ENCODE data around the gene OR4D9. TPM values are rescaled to one million over a fixed set of nuclear protein-coding genes. Genes with fewer than 3 reads are reported as not detected.

OR4D9 gene
- not detected in 2 replicates for total RNA-seq

DNA sequence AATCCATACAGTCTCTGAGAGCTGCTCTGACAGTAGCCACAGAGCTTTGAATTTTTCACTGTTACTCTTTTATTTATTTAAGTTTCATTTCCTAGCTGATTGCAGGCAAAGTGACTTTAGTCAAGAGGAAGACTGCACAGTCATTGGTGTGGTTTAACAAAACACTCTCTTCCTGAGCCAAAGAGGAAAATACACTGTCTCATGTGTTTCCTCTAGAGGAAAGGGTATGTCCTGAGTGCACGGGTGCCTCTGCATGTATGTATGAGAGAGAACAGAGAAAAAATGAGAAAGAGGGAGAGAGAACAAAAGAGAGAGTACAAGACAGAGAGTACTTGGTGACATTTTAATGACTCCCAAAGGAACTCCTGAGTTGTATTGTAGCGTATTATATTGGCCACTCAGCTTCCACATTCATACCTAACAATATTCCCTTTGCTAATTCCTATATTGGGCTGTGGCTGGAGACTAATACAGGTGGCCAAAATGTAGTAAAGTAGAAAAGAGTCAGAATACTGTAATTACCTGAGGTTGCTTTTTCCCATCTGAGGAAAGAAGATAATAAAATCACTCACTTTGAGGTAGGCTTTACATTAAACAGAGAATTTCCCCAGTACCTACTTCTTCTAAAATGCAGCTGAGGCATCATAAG is at the start of gene OR4D9:
OR4D9 (plus strand) TSS at position 599 of the 649 bp plus-strand sequence. CDS start 3,374 bp downstream, outside the sequence.

DNA sequence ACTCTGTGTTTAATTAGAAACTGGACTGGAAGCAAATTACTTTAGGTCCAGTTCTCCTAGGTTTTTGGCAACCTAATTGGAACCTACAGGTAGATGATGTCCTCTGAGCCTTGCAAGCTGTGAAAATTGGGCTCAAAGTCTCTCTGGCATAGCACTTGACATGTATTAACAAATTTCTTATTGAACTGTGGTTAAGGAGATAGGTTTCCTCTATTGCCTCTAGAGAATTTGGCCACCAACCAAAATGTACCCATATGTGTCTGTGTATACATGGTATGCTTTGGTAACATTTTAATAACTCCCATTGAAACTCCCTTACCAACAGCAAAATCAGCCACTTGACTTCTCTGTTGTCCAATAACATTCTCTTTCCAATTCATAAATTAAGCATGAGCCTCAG is 38.3 kb upstream of the OR4D9 start, which contains the start of gene OR4D10:
OR4D10 (plus strand) TSS at position 301 of the 400 bp plus-strand sequence. CDS start 4,115 bp downstream, outside the sequence.

DNA sequence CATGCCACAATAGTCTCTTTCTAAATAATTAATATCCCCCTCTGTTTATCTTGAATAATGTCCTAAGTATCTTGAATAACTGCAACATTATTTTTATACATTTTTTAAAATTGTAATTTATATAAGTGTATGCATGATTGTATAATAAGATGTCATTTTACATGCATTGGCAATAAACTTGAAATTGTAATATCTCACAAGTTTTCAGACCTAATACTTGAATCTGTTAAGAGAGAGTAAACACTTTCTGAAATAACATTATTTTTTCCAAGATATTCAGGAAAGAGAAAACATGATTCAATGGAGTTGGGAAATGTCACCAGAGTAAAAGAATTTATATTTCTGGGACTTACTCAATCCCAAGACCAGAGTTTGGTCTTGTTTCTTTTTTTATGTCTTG is 8.1 kb upstream of the OR4D9 start, which contains the start of gene OR4D11:
OR4D11 (plus strand) TSS at position 301 of the 400 bp plus-strand sequence; CDS start at position 301, 0 bp downstream.

Other genes with a start within 250 kb of the OR4D9 start
- not detected in 2 replicates for gene OR5AN1, start 152.6 kb upstream of the OR4D9 start, total RNA-seq
- gene OR5A2, start 85.1 kb upstream of the OR4D9 start, total RNA-seq, result not detected in 2 replicates
- not detected in 2 replicates for gene OR5A1, start 75.1 kb upstream of the OR4D9 start, total RNA-seq
- gene OR4D6, start 54.6 kb upstream of the OR4D9 start, total RNA-seq, result not detected in 2 replicates
- gene OR4D10, start 38.2 kb upstream of the OR4D9 start, total RNA-seq, result not detected in 2 replicates
- gene OR4D11, start 8.0 kb upstream of the OR4D9 start, total RNA-seq, result not detected in 2 replicates
- 14.4 and 15.2 TPM in 2 replicates for gene OSBP, start 104.2 kb downstream of the OR4D9 start, total RNA-seq
- 10.5 and 12.3 TPM in 2 replicates for gene PATL1, start 157.5 kb downstream of the OR4D9 start, total RNA-seq
- not detected in 2 replicates for gene OR10V1, start 202.3 kb downstream of the OR4D9 start, total RNA-seq
- 10.1 and 21.7 TPM in 2 replicates for gene STX3, start 243.8 kb downstream of the OR4D9 start, total RNA-seq

Data from pericardium fibroblast (primary cell).